Activated CD4-positive, alpha-beta T cell treated with anti-CD3 and anti-CD28 coated beads, Interleukin-10, Interleukin-2, amounts not matched to agents 100 ng/mL and 50 ng/mL, durations not matched to agents 16 hours and 8 hours (primary cell): ENCODE measurements around the gene MYOM3.
A peak's percentile ranks its signal among the peaks of the same experiment; 100 is the strongest.

Experiments used
- DNase-seq: peaks from one replicate; pipeline ENCODE4 v3.0.0-alpha.2; 2020

The MYOM3 gene

DNA sequence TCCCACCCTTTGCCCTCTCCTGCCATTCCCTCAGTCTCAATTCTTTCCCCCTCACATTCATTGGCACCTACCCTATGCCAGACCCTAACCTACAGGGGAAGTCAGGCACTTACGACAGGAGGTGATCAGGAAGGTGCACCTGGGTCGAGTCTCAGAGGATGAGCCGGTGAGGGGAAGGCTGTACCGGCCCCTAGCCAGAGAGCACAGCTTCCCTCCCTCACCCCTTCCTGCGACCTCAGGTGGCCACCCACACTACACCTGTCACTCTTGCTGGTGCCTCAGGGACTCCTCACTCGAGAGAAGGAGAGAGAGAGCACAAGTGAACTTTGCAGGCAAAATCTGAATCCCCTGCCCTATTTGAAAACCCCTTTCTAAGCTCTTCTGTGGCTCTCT is 1.7 kb upstream of the MYOM3 start:
- no peak for DNase-seq

GRCh38 chr1:24111262-24111995 is 506 bp downstream of the MYOM3 start:
- DNase-seq, result no peak

- no peak for DNase-seq
Observed at GRCh38 chr1:24110642-24111261, 1.2 kb downstream of the MYOM3 start.

- DNase-seq, result no peak
Observed at GRCh38 chr1:24109686-24110475, 2.1 kb downstream of the MYOM3 start.

DNA sequence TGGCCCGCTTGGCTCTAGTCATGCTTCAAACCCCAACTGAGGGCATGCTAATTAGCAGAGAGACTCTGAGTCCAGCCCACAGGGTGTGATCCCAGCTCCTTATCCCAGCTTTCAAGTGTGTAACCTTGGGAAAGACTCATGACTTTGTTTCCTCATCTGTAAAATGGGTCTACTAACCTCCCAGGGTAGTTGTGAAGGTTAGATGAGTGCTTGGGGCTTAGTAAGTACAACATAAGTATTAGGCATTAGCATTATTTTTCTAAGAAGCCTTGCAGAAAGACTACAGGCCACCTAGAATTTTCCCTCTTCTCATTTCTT is 2.8 kb downstream of the MYOM3 start:
- DNase-seq, result no peak

GRCh38 chr1:24108334-24109165 is 3.4 kb downstream of the MYOM3 start:
- DNase-seq, result peak; percentile 8

GRCh38 chr1:24107462-24108138 is 4.3 kb downstream of the MYOM3 start:
- no peak for DNase-seq

DNA sequence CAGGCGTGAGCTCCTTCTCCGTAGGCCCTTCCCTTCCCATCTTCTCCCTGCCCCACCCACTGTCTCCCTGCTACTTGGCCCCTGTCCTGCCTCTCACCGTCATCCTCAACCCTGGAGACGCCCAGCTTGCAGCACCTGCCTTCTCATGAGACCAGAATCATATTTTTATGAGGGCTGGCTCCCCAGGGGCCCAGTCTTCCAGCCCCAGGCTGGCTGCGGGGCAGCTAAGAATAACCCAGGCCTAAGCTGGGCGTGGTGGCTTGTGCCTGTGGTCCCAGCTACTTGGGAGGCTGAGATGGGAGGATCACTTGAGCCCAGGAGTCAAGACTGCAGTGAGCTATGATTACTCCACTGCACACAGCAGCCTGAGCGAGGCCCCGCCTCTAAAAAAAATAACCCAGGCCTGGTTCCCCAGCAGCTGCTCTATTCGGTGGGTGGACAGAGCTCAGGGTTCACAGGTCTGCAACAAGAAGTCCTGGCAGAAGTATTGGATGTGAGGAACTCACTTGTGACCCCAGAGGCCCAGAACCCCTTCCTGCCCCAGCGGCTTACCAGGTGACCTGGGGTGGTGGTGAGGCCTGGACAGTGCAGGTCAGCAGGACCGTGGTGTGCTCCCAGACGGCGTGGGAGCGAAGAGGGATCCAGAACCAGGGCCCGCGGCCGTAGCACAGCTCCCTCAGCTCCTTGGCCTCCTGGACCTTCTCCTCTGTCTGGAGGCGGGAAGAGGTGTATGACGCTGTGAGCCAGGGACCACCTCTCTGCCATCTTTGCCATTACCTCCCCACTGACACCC is 6.4 kb downstream of the MYOM3 start:
- no peak for DNase-seq

DNA sequence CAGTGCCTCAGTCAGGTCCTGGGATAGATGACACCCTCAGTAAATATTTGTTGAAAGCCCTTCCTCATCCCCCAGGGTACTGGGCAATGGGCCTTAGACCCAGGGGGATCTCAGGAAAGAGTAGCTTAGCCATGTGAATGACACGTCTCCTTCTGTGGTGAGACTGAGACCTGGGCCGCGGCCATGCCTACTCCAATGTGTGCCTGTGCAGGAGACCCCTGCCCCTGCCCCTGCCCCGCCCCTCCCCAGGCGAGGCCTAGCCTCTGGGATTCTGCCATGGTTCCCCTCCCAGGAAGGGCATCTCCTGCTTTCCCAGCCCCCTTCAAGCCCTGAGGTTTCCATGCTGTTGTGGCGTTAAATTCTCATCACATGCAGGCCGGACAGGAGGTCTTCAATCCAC is 7.1 kb downstream of the MYOM3 start:
- no peak for DNase-seq

DNA sequence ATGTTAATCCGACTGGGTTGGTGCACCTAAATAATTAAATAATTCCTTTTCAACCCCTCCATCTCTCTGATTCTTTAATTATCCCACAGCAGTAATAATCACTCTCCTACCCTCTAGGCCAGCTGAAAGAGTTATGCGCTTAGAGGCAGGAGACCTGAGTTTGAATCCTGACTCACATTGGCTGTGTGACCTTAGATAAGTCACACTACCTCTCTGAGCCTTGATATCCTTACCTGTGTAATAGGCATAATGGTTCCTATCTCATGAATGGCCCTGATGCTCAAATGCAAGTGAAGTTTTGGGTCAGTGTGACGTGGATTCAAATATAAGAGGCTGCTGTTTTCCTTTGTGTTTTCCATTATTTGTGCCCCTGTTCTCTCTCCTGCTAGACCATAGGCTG is 8.1 kb downstream of the MYOM3 start:
- no peak for DNase-seq

DNA sequence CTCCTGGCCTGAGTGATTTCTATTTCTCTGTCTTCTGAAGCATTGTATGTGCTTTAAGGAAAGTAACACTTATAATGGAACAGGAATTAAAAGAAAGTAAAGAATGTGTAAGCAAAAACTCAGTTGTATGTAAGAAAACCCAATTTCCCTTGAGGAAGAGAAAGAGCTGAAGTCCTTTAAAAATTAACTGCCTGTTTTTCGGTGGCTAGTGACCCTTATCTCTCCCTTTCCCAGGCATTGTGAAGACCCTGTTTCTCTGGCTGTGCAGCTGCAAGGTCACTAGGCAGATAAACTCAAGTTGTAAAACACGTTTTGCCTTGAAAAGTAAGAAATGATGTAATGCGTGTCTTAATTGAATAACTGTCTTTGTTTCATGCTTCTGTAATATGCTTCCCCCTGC is 8.5 kb downstream of the MYOM3 start:
- DNase-seq, result no peak

GRCh38 chr1:24102961-24103360 is 9.0 kb downstream of the MYOM3 start:
- no peak for DNase-seq

GRCh38 chr1:24101796-24102586 is 9.9 kb downstream of the MYOM3 start:
- DNase-seq, result no peak

DNA sequence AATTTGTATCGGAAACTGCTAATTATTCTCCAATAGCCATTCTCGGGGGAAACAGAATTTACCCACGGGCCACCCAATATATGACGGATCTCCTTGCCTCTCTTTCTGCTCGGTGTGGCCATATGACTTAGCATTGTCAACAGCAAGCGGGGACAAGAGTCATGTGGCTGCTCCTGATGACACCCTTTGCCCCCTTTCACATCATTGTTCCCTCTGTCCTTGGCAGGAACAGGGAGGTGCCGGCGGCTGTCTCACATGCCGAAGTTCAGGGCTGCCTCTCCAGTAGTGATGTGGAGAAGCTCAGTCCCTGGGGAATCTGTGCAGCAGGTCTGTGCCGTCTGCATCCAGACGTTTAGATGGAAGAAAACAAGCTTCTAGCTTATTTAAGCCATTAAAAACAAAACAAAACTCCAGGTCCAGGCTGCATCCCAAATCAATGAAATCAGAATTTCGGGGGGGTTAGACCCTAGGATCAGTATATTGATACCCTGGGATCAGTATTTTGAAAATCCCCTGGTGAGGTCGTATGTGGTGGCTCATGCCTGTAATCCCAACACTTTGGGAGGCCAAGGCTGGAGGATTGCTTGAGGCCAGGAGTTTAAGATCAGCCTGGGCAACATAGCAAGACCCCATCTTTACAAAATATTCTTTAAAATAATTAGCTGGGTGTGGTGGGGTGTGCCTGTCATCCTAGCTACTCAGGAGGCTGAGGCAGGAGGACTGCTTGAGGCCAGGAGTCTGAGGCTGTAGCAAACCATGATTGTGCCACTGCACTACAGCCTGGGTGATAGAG is 10.8 kb downstream of the MYOM3 start:
- no peak for DNase-seq

GRCh38 chr1:24098943-24099638 is 12.8 kb downstream of the MYOM3 start:
- no peak for DNase-seq

- DNase-seq, result no peak
Observed at GRCh38 chr1:24098102-24098501, 13.8 kb downstream of the MYOM3 start.

GRCh38 chr1:24097663-24098062 is 14.3 kb downstream of the MYOM3 start:
- no peak for DNase-seq

GRCh38 chr1:24096739-24097103 is 15.2 kb downstream of the MYOM3 start:
- no peak for DNase-seq

- no peak for DNase-seq
Observed at GRCh38 chr1:24096009-24096738, 15.8 kb downstream of the MYOM3 start.
